Measurements from ENCODE around the gene INVS. TPM values are rescaled to one million over a fixed set of nuclear protein-coding genes. Genes with fewer than 3 reads are reported as not detected.
"Not testable (repeated sequence)": the region's sequence is repeated elsewhere in the genome, so short reads cannot be mapped to it uniquely, and the experiment has no call there.

INVS gene
- total and polyA plus RNA-seq, 4 donors: 5.7 to 28.1 (median 10.0) TPM

- H3K27me3 ChIP-seq (ENCODE audit: control insufficient read depth in 4 of 4, insufficient read depth in 4 of 4, low read length in 3 of 4): no peaks in the 10 kb centered on the region
- peaks cover 1 to 11% (median 5%) of the 10 kb centered on the region in 4 donors for H3K36me3 ChIP-seq (ENCODE audit: control insufficient read depth in 4 of 4, insufficient read depth in 3 of 4, low read depth in 1 of 4, low read length in 3 of 4)
- no peak overlapping the region for H3K27ac ChIP-seq (ENCODE audit: low read depth in 1 of 2, low read length in 2 of 2)
- no peak overlapping the region for H3K4me3 ChIP-seq (ENCODE audit: low read depth in 1 of 3, low read length in 3 of 3)
- WGBS: 89% methylated on average over 1 of the region's 1 CpG
- H3K9me3 ChIP-seq (ENCODE audit: control insufficient read depth in 4 of 4, low read length in 3 of 4): no peaks in the 10 kb centered on the region
- no peak for DNase-seq (ENCODE audit: low spot score)
- no peak overlapping the region for H3K9ac ChIP-seq (ENCODE audit: low read depth in 1 of 2, low read length in 2 of 2)
- no peaks in the 10 kb centered on the region for H3K4me1 ChIP-seq (ENCODE audit: control insufficient read depth in 4 of 4, insufficient read depth in 4 of 4, low read length in 3 of 4)
- TF ChIP-seq FOXA2 (IDR thresholded peaks at IDR 0.05): no peak
- no peak for TF ChIP-seq RXRA (IDR thresholded peaks at IDR 0.05)
- no peak for TF ChIP-seq HNF4A (conservative IDR thresholded peaks at IDR 0.05)
These were observed 218.7 kb downstream of the INVS start for GRCh38 chr9:100317706-100318105.

DNA sequence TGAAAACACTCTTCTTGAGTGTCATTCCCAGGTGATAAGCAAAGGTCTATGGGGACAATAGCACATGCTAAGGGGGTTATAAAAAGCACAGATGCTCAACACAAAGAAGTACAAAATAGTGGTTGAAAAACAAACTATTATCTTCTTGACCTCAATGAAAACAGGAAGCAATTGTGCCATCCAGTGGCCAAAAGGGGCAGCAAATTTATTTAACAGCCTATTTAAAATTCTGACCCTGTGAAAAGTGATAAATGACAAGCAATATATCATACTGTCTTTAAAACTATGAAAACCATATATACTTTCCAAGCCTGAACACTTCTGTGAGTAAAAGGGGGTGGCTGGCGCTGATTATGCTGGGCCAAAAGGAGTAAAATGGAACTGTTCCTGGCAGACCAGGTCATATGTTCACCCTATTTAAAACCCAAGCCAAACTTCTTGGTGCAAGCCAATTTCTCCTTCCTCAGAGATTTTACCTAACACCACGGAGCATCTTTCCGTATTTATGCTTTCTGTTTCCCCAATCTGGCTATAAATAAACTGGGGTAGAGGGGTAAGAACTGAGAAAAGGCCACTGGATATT is 224.0 kb downstream of the INVS start:
- no peak overlapping the region for H3K27ac ChIP-seq (ENCODE audit: low read depth in 1 of 2, low read length in 2 of 2)
- DNase-seq (ENCODE audit: low spot score): peak; percentile 48
- H3K27me3 ChIP-seq (ENCODE audit: control insufficient read depth in 4 of 4, insufficient read depth in 4 of 4, low read length in 3 of 4): no peaks in the 10 kb centered on the region
- H3K36me3 ChIP-seq (ENCODE audit: control insufficient read depth in 4 of 4, insufficient read depth in 3 of 4, low read depth in 1 of 4, low read length in 3 of 4): peaks cover 4 to 12% (median 6%) of the 10 kb centered on the region in 4 donors
- no peak overlapping the region for H3K9ac ChIP-seq (ENCODE audit: low read depth in 1 of 2, low read length in 2 of 2)
- H3K9me3 ChIP-seq (ENCODE audit: control insufficient read depth in 4 of 4, low read length in 3 of 4): no peaks in the 10 kb centered on the region
- no peaks in the 10 kb centered on the region for H3K4me1 ChIP-seq (ENCODE audit: control insufficient read depth in 4 of 4, insufficient read depth in 4 of 4, low read length in 3 of 4)
- TF ChIP-seq RAD21 (IDR thresholded peaks at IDR 0.05) (peak; percentile 77 to 82), HNF4G (IDR thresholded peaks at IDR 0.05) (no peak), JUND (IDR thresholded peaks at IDR 0.05) (no peak), CTCF (IDR thresholded peaks at IDR 0.05; ENCODE audit: low read depth, low read length, missing input control) (peak; percentile 69)
- 72% methylated on average over 3 of the region's 3 CpGs for WGBS
- no peak overlapping the region for H3K4me3 ChIP-seq (ENCODE audit: low read depth in 1 of 3, low read length in 3 of 3)

- 58% methylated on average over 4 of the region's 4 CpGs for WGBS
- H3K9me3 ChIP-seq (ENCODE audit: control insufficient read depth in 4 of 4, low read length in 3 of 4): no peaks in the 10 kb centered on the region
- TF ChIP-seq RAD21 (IDR thresholded peaks at IDR 0.05) (peak; percentile 58 to 62), YY1 (IDR thresholded peaks at IDR 0.05) (no peak)
- H3K9ac ChIP-seq (ENCODE audit: low read depth in 1 of 2, low read length in 2 of 2): no peak overlapping the region
- H3K27ac ChIP-seq (ENCODE audit: low read depth in 1 of 2, low read length in 2 of 2): no peak overlapping the region
- no peak overlapping the region for H3K4me3 ChIP-seq (ENCODE audit: low read depth in 1 of 3, low read length in 3 of 3)
- H3K36me3 ChIP-seq (ENCODE audit: control insufficient read depth in 4 of 4, insufficient read depth in 3 of 4, low read depth in 1 of 4, low read length in 3 of 4): peaks cover 0 to 9% (median 7%) of the 10 kb centered on the region in 4 donors
- H3K4me1 ChIP-seq (ENCODE audit: control insufficient read depth in 4 of 4, insufficient read depth in 4 of 4, low read length in 3 of 4): no peaks in the 10 kb centered on the region
- H3K27me3 ChIP-seq (ENCODE audit: control insufficient read depth in 4 of 4, insufficient read depth in 4 of 4, low read length in 3 of 4): no peaks in the 10 kb centered on the region
- no peak for DNase-seq (ENCODE audit: low spot score)
These were observed 225.7 kb downstream of the INVS start for GRCh38 chr9:100324594-100325200.

DNA sequence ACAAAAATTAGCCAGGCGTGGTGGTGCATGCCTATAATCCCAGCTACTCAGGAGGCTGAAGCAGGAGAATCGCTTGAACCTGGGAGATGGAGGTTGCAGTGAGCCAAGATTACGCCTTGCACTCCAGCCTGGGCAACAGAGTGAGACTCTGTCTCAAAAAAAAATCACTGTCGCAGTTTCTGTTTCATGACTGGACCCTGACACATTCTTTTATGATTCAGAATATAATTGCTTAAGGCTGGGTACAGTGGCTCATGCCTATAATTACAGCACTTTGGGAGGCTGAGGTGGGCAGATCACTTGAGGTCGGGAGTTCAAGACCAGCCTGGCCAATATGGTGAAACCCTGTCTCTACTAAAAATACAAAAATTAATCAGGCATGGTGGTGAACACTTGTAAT is 239.7 kb downstream of the INVS start:
- WGBS: 98% methylated on average over 5 of the region's 5 CpGs
- H3K9me3 ChIP-seq (ENCODE audit: control insufficient read depth in 4 of 4, low read length in 3 of 4); H3K27ac ChIP-seq (ENCODE audit: low read depth in 1 of 2, low read length in 2 of 2); H3K4me3 ChIP-seq (ENCODE audit: low read depth in 1 of 3, low read length in 3 of 3); H3K27me3 ChIP-seq (ENCODE audit: control insufficient read depth in 4 of 4, insufficient read depth in 4 of 4, low read length in 3 of 4); H3K9ac ChIP-seq (ENCODE audit: low read depth in 1 of 2, low read length in 2 of 2); DNase-seq (ENCODE audit: low spot score); H3K4me1 ChIP-seq (ENCODE audit: control insufficient read depth in 4 of 4, insufficient read depth in 4 of 4, low read length in 3 of 4); H3K36me3 ChIP-seq (ENCODE audit: control insufficient read depth in 4 of 4, insufficient read depth in 3 of 4, low read depth in 1 of 4, low read length in 3 of 4): not testable (repeated sequence)

All from liver (tissue), 9 donors.